22Rv1 (cell line): ENCODE measurements around the gene CTDP1.

Source experiments
- ZFX ChIP-seq: fragments of 450-650 bp; IDR thresholded peaks from 2 replicates; pipeline ENCODE4 v1.6.1; 2017; ENCODE audit warnings: antibody characterized with exemption, borderline replicate concordance
- TF ChIP-seq, protein P1 (sequence below): fragments of 450-650 bp; IDR thresholded peaks from 2 replicates; pipeline ENCODE4 v1.5.1; 2017; ENCODE audit warnings: mild to moderate bottlenecking

DNA sequence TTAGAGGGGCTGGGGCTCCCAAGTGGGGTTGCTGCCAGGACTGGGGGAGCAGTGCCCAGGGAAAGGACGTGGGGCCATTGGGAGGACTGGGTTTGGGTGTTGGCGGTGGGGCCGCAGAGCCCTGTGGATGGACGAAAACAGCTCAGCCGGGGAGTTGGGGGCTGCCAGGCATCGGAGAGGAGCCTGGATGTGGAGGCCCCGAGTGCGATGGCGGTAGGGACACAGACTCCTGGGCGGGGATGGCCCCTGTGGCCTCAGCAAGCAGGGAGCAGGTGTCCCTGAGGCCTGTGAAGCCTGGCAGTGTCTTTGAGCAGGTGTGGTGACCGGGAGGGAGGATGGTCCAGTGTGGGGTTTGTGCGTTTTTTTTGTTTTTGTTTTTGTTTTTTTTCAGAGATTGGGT, 13.3 kb downstream of the CTDP1 start:
- TF ChIP-seq, protein P1, sequence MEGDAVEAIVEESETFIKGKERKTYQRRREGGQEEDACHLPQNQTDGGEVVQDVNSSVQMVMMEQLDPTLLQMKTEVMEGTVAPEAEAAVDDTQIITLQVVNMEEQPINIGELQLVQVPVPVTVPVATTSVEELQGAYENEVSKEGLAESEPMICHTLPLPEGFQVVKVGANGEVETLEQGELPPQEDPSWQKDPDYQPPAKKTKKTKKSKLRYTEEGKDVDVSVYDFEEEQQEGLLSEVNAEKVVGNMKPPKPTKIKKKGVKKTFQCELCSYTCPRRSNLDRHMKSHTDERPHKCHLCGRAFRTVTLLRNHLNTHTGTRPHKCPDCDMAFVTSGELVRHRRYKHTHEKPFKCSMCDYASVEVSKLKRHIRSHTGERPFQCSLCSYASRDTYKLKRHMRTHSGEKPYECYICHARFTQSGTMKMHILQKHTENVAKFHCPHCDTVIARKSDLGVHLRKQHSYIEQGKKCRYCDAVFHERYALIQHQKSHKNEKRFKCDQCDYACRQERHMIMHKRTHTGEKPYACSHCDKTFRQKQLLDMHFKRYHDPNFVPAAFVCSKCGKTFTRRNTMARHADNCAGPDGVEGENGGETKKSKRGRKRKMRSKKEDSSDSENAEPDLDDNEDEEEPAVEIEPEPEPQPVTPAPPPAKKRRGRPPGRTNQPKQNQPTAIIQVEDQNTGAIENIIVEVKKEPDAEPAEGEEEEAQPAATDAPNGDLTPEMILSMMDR: no peak
- TF ChIP-seq ZFX: no peak
